GM21528 (cell line): Measurements from ENCODE around the gene FRMD4A.
"Not testable (repeated sequence)": the region's sequence is repeated elsewhere in the genome, so short reads cannot be mapped to it uniquely, and the experiment has no call there.

Experiments
- ATAC-seq: cut with Tn5 transposase; IDR thresholded peaks from one replicate; pipeline ENCODE4 v1.9.1; 2021; ENCODE audit warnings: mild to moderate bottlenecking, moderate library complexity; ENCODE audit not compliant: unreplicated experiment, low FRiP score

Gene FRMD4A

DNA sequence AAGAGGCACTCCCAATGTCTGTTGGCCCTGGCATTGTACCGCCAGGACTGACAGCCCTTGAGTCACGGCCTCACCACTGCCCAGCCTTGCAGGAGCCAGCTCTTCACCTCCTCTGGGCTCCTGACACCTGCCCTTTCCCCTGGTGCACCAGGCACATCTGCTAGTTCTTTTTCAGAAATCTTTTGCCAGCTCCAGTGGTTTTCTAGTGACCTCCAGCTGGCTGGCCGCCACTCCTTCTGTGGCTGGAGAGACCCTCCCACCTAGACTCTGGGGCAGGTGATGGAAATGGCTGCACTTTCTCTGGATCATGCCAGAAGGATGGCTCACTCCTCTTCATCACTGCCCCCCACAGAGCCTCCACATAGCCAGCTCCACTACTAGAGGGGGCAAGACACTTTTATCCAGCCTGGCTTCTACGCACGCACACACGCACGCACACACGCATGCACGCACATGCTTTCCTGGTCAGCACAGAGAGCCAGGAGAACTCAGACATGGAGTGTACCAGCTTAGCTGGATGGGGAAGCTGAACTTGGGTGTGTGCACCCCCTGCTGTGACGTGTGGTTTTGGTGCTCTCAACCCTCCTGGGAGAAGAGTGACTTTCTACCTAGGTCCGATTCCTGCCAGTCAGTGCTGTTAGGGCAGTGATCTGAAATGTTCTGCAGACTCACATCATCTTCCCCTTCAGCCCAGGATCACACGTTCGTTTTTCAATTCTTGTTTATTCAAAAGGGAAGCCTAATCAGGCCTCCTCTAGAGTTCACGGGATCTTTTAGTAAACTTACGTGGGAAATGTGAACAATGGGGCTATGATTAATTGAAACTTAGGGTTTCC is 522.0 kb downstream of the FRMD4A start:
- no peak for ATAC-seq

DNA sequence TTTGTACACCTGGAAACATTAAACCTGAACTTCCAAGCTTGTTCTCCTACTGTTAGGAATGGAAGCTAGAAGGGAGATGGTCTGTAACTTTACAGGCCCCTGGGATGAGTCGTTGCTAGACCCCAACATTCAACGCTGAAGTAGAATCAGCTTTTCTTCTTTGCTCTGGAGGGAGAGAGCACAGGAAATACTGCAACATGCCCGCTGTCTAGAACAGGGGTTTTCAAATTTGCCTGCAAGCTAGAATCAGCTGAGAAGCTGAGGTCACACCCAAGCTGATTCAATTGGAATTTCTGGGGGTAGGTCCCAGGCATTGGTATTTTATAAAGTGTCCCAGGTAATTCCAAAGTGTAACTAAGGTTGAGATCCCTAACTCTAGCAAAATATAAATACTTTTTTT is 524.3 kb downstream of the FRMD4A start:
- no peak for ATAC-seq

GRCh38 chr10:13803566-13804554 is 526.9 kb downstream of the FRMD4A start:
- ATAC-seq, result no peak

- no peak for ATAC-seq
These were observed 528.8 kb downstream of the FRMD4A start for GRCh38 chr10:13801907-13802288.

- no peak for ATAC-seq
These were observed 529.4 kb downstream of the FRMD4A start for GRCh38 chr10:13801156-13801906.

- no peak for ATAC-seq
These were observed 533.6 kb downstream of the FRMD4A start for GRCh38 chr10:13797164-13797563.

DNA sequence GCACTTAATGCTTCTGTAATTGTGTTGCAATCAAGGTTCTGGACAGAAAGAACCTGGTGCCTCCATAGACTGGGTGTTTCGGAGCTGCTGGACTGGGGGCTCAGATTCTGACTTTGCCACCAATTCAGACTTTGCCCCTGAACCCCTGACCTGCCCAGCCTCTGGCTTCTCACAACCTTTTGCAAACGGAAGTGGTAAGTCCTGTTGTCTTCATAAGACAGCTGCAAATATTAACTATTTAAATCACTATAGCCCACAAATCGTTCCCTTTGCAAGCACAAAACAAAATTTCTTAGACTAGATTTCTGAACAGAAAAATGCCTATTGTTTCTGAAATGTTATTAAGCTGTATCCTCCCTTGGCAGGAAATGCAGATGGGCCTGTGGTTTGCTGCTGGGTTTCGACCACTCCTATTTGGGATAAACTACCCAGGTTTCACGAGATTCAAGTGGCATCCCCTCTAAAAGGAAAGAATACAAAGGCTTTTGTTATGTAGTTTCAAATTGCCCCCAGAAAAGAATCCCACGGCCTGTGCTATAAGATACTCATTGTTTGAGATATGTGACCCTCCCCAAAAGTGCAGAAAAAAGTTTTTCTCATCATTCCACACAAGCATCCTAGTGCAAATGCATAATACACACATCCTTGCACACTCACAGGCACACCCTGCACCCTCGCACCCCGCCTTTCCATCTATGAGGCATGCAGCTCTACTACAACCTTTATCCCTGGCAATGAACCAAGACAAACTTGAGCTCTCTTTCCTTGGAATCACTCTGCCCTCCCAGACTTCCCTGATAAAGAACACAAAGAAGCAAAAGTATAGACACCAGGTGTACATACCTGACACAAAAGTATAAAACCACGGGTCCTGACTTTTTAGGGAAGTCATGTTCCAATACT is 534.8 kb downstream of the FRMD4A start:
- ATAC-seq, result peak; percentile 58

DNA sequence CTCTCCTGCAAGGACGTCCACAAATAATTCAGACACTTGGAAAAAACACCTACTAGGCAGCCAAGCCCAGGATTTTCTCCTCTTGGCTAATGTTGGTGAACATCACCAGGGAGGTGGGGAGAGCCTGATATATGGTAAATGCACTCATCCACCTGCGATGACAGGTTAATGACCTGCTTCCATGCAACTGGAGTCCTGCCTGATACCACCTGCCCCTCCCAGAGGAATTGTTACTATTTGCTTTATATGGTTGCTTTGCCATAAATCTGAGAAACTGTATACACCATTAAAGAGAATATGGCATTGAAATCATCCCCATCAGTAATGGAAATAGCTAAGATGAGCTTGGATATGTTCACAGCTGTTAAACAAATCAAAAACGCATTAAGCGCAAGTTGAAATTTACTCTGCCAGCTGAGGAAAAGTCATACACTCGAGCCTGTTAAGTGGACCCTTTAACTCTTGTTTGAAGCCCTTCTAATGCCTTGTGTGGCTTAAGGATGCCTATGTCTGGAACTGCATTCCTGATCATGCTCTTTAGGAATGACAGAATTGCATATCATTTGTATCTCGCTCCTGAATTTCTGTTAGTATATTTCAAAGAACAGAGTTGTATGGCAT is 535.6 kb downstream of the FRMD4A start:
- ATAC-seq, result no peak

DNA sequence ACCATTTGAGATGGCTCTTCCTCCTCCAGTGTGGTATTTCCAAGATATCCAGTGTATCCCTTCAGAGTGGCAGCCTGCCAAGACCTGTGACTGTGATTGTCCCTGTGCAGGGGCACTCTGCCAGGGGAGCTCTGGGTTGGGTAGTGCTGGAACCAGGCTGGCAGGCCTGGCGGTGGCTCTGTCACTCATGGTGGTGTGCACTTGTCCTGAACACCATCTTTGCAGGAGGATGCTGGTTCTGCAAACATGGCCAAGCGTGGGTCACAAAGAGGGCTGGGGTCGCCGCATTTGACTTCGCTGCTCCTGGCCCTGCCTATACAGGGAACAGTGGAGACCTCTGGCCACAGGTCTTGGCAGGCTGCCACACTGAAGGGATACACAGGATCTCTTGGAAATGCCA is 538.7 kb downstream of the FRMD4A start:
- no peak for ATAC-seq

GRCh38 chr10:13791483-13791882 is 539.2 kb downstream of the FRMD4A start:
- no peak for ATAC-seq

DNA sequence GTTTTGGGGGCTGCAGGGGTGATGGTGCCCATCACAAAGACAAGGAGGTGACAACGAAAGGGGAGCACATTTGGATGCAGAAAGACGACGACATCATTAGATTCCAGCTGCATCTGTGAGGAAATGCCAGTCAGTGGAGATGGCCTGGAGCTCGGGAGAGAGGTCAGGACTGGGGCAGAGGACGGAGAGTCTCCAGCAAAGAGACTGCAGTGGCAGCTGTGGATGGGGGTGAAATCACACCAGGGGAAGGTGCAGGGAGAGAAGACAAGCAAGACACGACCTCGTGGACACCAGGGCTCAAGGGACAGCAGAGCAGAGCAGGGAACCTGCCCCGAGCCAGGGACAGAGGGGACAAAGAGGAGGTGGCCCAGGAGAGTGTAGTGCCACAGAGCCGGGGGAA is 540.5 kb downstream of the FRMD4A start:
- ATAC-seq, result no peak

GRCh38 chr10:13789448-13789829 is 541.3 kb downstream of the FRMD4A start:
- ATAC-seq, result no peak

DNA sequence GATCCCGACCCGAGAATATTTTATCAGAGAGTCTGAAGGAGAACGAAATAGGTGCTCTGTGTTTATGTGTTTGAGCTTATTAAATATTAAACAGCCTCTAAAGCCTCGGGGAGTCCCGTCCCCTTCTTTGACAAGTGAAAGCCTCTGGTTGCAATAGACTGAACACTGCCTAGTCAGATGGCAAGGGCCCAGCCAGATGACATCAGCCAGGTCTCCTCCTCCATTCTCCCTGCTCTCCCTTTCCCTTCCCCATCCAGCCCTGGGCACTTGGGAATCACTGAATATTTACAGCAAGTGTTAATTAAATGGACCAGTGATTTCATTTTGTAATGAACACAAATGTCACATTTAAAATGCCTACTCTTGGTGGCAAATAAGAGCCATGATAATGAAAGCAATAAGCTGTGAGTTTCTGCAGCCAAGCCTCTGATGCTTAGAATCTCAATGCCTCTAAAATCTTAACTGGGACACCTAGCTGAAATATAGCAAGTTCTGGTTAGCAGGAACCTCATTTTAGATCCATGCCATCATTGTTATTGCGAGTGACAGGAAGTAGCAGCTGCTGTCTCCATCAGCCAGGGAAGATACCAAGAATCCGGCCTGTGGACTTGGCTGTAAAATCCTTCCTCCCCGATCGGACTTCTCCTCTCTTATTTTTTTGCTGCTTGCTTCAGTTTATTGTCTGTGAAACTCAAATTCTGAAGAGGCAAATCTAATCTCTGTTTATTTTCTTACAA is 541.8 kb downstream of the FRMD4A start:
- no peak for ATAC-seq

DNA sequence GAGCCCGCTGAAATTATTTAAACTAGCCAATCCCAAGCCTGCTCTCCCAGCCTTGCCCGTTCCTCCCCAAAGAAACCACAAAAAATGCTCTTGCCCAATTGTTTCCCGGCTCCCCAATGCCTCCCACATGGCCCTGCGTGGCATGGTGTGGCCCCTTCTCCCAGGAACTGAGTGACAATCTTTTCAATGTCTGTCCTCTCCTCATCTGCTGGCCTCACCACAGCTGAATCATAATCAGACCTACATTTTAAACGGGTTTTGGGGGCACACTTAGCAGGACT is 542.5 kb downstream of the FRMD4A start:
- ATAC-seq, result no peak

GRCh38 chr10:13787015-13787421 is 543.7 kb downstream of the FRMD4A start:
- ATAC-seq, result peak; percentile 72

DNA sequence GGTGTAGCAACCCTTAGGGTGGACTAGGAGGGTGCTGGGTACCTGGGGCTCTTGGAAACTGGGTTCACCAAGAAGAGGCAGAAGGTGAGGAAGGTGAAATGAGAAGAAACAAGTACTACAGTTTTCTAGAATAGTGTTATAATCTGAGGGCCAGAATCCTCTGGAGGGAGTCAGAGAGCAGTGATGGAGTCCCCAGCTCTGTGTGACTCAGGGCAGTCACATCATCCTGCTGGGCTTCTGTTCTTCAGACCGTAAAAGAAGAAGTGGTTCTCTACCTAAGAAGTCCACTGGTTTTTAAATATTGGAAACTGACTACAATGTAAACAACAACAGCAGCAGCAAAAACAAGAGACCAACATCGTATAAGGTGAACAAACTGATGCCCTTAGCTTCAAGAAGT is 546.7 kb downstream of the FRMD4A start:
- ATAC-seq, result no peak

DNA sequence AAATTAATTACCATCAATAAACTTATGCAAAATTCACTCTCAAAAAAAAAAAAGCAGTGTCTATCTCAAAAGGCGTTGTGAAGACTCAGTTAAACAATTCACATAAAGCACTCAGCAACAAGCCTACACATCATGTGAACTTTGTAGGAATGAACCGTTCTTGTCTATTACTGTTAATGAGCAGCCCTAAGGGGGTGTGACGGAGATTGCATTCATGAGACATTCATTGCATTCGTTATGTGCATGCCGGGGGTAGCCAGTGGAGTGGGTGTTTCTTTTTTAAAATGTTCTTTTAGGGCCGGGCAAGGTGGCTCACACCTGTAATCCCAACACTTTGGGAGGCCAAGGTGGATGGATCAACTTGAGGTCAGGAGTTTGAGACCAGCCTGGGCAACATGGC is 551.0 kb downstream of the FRMD4A start:
- ATAC-seq, result no peak

DNA sequence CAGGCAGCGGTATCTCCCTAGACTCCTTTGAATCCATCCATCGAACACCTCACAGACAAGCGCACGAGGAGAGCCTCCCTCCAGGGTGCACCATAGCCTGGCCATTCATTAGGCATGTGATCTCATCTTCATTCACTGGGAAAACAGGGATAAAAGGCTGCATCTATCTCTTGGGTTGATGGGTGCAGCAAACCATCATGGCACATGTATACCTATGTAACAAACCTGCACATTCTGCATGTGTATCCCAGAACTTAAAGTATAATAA is 552.1 kb downstream of the FRMD4A start:
- not testable (repeated sequence) for ATAC-seq

GRCh38 chr10:13776861-13777311 is 553.8 kb downstream of the FRMD4A start:
- peak; percentile 64 for ATAC-seq
